ENCODE measurements around the gene TPK1.

Gene TPK1

DNA sequence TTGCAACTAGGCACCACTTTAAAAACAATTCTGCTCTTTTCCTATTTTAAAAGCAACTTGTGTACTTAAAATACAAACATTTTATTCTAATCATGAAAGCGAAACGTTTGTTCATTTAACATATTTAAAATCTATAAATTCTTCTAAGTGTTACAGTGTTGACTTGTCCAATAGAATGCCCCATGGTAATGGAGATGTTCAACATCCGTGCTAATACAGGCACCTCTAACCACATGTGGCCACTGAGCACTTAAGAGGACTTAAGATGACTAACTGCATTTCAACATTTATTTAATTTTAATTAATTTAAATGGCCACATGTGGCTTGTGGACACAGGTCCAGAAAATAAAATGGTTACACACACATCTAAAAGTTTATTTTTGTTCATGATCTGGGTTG, 115.1 kb downstream of the TPK1 start:
- DNase-seq = no peak

DNA sequence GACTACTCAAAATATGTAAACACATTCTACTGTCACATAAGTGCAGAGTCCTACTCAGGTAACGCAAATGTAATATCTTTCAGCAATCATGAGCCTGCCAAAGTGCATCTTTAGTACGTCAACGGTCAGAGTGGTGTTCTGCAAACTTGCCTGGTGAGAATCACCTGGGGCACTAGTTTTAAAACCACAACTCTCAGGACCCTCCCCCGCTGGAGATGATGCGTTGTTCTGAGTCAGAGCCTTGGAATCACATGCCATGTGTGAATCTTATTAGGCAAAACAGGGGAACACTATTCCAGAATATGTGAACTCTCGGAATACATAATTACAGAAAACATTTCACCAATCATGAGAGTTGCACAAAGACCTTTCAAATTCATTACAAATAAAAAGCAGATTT, 115.7 kb downstream of the TPK1 start:
- no peak for DNase-seq

DNA sequence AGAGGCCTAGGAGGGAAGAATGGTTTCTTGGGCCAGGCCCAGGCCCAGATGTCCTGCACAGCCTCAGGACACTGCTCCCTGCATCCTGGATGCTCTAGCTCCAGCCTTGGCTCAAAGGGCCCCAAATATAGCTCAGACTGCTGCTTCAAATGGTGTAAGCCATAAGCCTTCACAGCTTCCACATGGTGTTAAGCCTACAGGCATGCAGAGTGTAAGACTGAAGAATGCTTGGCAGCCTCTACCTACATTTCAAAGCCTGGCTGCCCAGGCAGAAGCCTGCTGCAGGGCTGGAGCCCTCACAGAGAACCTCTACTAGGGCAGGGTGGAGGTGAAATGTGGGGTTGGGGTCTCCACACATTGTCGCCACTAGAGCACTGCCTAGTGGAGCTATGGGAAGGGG, 118.1 kb downstream of the TPK1 start:
- no peak for DNase-seq

DNA sequence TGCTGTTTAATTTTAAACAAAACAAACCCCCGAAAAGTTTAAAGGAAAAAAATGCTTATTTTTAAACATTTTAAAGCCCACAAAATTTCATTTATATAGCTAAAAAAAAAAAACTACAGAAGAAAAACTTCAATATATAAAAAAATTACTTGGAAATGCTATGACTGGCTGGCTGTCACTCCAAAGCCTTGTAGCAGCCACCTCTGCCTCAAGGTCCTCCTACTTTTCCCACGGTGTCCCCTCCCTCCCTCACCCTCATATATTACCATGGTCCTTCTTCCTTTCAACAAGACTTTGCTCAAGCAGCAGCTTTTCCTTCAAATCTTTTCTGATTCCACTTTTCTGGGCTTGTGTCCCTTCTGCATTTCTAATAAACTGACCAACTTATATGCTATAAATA, 122.0 kb downstream of the TPK1 start:
- DNase-seq = no peak

DNA sequence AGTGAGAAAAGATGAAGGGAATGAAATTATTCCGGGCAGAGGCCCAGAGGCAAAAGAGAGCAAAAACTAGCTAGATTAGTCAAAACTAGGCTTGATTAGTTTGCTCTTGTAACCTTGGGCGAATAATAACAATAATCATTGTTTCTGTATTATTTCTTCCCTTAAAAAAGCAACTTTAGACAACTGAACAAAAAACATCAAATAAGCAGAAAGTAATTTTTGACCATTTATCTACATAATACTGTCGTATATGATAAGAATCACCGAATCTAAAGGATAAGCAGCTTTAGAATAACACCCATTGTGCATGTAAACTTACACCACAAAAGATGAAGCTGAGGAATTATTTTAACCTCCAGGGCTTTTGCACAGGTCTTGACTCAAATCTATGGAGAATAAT, 125.1 kb downstream of the TPK1 start:
- no peak for DNase-seq

DNA sequence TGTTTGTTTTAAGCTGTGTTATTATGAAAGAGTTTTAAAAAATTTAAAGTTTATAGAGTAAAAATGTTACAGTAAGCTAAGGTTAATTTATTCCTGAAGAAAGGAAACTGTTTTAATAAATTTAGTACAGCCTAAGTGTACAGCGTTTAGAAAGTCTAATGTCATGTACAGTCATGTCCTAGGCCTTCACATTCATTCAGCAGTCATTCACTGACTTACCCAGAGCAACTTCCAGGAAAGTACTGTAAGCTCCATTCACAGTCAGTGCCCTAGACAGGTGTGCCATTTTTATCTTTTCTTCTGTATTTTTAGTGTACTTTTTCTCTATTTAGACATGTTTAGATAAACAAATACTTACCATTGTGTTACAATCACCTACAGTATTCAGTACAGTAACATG, 126.8 kb downstream of the TPK1 start:
- no peak for DNase-seq

DNA sequence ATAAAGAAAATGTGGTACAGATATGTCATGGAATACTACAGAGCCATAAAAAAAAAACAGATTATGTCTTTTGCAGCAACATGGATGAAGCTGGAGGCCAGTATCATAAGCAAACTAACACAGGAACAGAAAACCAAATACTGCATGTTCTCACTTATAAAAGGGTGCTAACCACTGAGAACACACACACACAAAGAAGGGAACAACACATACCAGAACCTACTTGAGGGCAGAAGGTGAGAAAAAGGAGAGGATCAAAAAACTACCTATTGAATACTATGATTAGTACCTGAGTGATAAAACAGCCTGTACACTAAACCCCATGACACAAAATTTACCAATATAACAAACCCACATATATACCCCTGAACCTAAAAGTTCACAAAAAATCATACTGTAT, 144.6 kb downstream of the TPK1 start:
- no peak for DNase-seq

DNA sequence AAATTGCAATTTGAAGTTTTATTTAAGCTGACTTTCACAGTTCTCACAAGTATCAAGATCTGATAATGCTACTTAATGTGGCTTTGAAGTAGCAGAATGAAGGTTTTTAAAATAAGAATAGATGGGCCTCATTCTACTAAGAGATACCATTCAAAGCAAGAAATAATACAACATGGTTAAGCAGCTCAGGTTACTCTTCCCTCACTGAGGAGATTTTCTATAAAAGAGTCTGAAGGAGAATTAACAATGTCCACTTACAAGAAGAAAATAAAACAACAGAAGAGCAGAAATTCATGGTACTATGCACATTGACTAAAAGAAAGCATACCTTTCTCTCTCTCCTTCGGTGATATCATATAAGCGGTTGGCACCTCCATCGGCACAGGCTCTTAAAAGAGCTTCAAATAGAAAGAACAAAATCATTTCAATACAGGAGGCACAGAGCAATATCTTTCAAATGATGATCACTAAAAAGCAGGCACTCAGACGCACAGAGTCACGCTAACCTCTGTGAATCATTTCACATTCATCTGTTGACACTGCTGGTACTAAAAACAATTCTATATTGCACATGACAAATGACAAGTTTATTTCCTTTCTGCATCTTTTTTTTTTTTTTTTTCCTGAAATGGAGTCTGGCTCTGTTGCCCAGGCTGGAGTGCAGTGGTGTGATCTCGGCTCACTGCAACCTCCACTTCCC, 153.1 kb downstream of the TPK1 start:
- DNase-seq = no peak

DNA sequence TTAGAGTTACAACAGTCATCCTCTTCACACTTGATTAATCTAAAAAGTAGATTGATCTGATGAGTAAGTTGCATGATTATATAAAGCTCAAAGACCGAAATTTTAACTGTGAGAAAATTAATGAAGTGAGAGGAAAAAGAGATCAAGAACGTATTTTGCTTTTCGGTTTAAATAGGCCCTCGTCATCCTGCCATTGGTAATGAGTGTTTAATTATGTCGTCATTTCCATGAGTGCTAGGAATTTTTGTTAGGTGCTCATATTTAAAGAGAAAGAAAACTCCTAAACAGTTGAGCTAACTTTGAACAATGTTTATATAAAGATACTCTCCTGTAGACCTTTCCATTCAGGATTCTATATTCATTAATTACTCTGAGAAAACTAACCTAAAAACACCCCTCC, 159.4 kb downstream of the TPK1 start:
- no peak for DNase-seq

DNA sequence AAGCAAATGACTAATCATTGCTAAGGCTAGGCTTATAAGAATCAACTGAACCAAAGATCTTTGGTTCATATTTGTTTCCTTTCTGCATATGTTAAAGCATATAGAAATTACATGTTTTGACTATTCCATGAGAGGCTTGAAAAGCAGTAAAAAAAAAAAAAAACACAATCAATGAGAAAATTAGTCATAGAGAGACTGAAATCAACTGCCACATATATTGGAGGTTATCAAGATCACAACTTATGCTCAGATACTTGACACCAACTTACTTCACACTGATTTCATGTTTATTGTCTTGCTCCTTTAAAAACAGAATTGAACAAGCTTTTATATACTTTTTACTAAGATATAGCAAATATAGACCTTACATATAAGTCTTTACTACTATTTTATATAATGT, 161.3 kb downstream of the TPK1 start:
- DNase-seq = no peak

DNA sequence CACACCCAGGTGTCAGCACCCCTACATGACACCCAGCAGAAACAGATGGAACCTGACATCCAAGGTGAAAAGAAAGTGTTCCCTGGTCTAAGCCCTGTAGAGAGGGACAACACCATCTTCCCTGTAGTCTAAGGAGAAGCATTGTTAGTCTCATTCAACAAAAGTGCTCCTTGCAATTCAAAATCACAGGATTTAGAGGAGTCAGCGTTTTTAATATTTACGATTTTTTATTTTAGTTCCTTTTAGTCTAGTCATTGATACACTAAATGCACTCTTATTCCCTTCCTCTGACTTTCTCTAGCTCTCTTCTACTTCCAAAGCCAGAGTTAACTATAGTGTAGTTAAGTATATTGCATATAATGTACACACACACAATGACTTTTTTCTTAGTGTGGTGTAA, 163.0 kb downstream of the TPK1 start:
- no peak for DNase-seq

DNA sequence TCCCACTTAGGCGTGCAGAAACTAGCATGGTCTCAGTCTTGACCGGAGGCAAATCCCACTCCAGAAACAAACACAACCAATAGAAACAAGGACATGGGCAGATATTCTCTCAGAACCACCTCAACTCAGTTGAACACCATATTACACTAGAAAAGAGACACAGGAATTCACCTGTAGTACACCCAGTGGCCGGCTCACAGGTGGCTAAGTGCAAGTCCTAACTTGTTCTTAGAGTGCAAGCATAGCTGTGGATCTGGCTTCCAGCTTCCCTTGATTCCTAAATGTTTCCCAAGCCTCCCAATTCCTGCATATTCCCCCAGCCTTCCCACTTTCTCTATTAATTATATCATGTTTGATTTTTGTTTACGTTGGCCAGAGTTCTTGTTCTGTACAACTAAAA, 164.4 kb downstream of the TPK1 start:
- no peak for DNase-seq

DNA sequence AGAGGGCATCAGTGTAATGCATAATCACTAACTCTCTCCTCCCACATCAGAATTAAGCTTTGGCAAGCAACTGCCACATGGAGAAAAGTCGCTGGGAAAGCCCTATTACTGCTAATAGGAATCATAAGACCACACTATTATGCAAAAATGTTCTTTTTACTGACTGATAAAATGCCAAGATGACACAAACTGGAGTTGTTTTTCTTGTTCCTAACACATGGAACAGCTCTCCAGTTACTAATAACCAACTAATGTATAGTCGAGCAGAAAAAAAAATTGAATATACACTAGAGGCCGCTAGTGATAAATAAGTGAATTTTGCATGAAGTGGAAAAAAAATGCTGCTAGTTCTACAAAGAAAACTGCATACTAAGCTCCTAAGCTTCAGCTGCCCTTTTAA, 165.6 kb downstream of the TPK1 start:
- no peak for DNase-seq

DNA sequence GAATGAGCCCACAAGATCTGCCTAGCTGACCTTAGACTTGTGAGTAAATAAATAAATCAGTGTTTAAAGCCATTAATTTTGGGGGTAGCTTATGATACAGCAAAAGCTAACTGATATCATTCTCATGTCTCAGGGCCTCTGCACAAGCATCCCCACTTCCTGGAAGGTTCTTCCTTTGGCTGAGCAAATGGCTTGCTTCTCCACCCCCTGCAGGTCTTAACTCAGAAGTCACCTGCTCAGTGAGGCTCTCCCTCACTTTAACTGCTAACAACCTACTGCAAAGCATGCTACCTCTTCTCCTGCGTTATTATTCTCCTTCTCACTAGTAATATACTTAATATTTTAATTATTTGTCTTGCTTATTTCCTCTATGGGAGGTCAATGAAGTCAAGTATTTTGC, 167.3 kb downstream of the TPK1 start:
- DNase-seq = no peak

DNA sequence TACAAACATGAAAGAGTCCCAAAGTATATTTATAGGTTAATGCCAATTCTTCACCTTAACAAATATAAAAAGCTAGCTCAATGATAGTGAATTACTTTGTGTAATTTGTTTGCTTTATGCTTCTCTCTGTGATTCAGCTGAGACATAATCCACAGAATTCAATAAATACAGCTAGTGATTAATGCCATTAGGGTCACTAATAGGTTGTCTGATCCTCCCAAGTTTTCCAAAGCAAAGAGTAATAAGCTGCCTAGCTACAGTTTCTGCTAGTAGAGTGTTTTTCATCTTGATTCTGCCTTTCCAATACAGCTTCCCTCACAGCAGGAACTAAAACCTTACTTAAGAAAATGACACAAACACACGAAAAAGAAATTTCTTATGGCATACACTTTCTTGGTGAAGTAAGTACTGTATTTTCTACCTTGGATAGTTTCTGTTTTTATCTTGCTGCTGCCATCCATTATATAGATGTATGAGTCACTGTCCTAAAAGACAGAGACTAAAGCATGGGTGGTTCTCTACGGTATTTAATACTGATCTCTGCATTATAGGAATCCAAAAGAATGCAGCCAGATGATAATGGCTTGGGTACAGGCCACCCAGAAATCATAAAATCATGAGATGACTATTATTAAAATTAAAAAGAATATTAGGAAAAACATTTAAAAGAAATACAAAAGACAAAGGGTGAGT, 170.0 kb downstream of the TPK1 start:
- DNase-seq = no peak

DNA sequence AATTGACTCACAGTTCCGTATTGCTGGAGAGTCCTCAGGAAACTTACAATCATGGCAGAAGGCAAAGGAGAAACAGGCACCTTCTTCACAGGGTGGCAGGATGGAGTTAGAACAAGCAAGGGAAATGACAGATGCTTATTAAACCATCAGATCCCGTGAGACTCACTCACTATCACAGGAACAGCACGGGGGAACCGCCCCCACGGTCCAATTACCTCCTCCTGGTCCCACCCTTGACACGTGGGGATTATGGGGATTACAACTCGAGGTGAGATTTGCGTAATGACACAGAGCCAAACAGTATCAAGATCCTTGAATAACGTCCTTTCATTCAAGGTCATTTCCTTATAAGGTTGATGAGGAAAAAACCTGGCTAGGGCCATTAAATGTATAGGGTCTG, 176.6 kb downstream of the TPK1 start:
- no peak for DNase-seq

DNA sequence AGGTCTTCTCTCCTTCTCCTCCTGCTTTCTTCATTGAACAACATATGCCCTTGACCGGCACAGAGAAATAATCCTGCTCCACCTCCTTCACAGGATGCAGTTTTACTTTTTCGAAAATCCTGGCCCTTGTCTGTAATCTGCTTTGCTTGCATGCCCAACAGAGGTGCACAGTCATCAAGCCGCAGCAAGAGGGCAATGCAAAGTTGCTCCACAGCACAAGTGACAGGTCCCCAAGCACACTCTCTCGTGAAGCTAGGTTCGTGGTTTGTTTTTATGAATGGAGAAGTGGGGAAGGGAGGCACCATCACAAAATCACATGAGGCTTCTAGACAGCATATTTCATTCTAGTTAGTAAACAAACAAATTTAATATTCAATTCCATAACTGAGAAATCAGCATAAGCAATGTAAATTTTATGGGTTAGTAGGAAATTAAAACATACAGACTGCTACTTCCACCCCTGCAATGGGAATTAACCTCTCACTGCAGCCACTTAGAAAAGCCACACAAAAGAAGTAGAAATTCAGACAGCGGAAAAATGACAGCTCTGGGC, 178.8 kb downstream of the TPK1 start:
- DNase-seq = no peak

DNA sequence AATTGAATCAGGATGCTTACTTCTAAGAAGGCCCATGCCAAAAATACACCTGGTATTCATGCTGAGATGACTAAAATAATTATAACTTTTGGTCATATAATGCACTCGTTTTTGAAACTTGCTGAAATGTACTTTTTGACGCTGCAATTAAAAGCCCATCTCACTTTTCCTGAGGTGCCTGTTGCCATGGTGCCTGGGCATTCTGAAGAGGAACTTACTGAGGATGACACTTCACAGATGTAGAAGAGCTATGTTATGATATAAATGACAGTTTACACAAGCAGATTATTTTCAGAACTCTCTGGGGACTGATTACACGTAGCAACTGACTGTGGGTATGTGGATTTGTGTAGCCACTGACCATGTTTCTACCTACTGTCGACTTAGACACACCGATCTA, 182.4 kb downstream of the TPK1 start:
- DNase-seq = no peak

DNA sequence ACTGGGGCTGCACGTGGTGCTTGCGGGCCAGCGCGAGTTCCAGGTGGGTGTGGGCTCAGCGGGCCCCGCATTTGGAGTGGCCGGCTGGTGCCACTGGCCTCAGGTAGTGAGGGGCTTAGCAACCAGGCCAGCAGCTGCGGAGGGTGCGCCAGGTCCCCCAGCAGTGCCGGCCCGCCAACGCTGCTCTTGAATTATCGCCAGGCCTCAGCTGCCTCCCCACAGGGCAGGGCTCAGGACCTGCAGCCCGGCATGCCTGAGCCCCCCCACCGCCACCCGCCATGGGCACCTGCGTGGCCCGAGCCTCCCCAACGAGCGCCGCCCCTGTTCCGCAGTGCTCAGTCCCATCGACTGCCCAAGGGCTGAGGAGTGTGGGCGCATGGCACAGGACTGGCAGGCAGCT, 185.4 kb downstream of the TPK1 start:
- DNase-seq = no peak

DNA sequence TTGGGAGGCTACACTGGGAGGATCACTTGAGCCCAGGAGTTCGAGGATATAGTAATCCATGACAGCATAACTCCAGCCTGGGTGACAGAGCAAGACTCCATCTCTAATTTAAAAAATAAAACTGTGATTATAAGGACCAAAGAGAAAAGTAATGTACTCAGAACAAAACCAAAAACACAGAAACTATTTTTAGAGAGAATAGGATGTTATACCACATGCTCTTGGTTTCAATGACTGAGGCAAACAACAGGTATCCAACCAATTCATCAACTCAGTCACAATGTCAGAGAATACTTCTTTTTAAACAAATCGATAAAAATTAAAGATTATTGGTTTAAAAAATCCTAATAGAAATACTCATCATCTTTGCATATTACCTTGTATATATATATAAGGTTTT, 186.7 kb downstream of the TPK1 start:
- no peak for DNase-seq

DNA sequence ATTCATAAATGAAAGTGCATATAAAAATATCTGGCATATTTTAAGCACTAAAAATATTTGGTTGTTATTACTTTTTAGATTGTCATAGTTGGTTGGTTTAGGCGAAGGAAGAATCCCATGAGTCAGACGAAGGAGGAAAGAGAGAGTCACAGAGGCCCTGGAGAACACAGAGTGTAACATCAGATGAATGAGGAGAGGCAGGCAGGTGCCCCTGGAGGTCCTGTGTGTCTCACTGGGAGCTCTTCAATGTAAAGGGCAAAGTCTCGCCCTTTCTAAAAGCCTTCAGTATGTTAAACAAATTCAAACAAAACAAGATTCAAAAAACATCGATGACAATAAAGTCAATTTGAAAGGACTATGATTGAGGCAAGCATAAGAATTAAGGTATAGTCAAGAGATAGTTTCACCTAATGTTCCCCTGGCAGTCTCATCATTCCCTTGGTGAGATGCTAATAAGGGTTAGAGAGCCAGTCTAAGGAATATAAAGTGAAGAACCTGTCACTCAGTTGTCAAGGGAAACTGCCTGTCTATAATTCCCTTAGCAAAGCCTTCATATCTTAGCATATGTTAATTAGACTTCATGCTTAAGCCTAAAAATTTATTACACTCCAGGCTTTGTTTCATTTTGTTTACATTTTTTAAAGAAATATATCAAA, 194.3 kb downstream of the TPK1 start:
- no peak for DNase-seq

DNA sequence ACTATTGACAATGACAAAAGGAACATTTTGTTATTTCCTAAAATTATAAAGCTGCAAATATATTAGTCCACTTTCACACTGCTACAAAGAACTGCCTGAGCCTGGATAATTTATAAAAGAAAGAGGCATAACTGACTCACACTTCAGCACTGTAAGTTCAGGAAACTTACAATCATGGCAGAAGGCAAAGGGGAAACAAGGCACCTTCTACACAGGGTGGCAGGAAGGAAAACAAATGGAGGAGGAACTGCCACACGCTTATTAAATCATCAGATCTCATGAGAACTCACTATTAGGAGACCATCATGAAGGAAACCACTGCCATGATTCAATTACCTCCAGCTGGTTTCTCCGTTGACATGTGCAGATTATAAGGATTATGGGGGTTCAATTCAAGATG, 203.1 kb downstream of the TPK1 start:
- DNase-seq = no peak

DNA sequence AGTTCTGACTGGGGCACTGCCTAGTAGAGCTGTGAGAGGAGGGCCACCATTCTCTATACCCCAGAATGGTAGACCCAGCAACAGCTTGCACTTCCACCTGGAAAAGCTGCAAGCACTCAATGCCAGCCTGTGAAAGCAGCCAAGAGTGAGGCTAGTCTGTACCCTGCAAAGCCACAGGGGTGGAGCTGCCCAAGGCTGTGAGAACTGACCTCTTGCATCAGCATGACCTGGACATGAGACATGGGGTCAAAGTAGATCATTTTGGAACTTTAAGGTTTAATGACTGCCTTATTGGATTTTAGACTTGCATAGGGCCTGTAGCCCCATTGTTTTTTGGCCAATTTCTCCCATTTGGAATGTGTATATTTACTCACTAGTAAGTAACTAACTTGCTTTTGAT, 206.3 kb downstream of the TPK1 start:
- no peak for DNase-seq

DNA sequence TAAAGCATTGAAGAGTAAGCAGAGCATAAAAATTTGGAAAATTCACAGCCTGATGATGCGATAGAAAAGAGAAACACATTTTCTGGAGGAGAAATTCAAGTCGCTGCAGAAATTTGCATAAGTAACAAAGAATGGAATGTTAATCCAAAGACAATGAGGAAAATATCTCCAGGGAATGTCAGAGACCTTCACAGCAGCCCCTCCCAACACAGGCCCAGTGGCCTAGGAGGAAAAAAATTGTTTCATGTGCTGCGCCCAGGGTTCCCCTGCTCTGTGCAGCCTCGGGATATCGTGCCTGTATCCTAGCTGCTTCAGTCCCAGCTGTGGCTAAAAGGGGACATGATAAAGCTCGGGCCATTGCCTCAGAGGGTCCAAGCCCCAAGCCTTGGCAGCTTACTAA, 206.8 kb downstream of the TPK1 start:
- DNase-seq = no peak
